ENCODE results near the gene MIOS. TPM values are rescaled to one million over a fixed set of nuclear protein-coding genes. Genes with fewer than 3 reads are reported as not detected.

Gene MIOS
- total and polyA plus RNA-seq, 2 of the 8 experiments (the other 6 are each of a cell fraction or from before 2014, with no cell fraction given): 15.5 to 50.7 TPM

DNA sequence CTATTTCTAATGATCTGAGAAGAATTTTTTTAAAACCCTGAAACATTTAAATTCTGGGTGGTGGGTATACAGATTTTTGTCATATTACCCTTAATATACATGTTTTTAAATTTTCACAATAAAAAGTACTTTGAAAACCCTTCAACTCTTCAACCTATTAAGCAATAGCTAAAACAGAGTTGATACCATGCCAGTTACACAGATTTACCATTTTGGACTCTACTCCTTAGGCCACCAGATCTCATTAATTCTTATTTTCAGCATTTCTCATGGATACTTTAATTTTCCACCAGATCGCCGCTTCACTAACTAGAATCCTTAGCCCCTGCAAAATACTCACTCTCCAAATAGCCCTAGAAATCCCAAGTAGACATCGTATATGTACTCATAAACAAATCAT is 18.3 kb upstream of the MIOS start (continued):
- TF ChIP-seq CHD7 (IDR thresholded peaks at IDR 0.05; ENCODE audit: insufficient replicate concordance, low read length) (no peak), CTBP2 (IDR thresholded peaks at IDR 0.05; ENCODE audit: borderline replicate concordance, insufficient read depth, insufficient read length, low read length) (no peak), BRCA1 (IDR thresholded peaks at IDR 0.05; ENCODE audit: low read depth, low read length) (no peak), YY1 (IDR thresholded peaks at IDR 0.05; ENCODE audit: low read depth, low read length) (no peak), MAFK (IDR thresholded peaks at IDR 0.05; ENCODE audit: low read depth, low read length) (no peak), GABPA (IDR thresholded peaks at IDR 0.05; ENCODE audit: borderline replicate concordance, insufficient read depth, low read length) (no peak), BCL11A (IDR thresholded peaks at IDR 0.05; ENCODE audit: low read depth in 2 of 2, low read length in 2 of 2) (no peak), TEAD4 (IDR thresholded peaks at IDR 0.05; ENCODE audit: low read depth, low read length) (no peak), CBX8 (IDR thresholded peaks at IDR 0.05; ENCODE audit: borderline replicate concordance, low read depth, low read length) (no peak), BACH1 (IDR thresholded peaks at IDR 0.05; ENCODE audit: low read length) (no peak), KDM1A (IDR thresholded peaks at IDR 0.05; ENCODE audit: borderline replicate concordance, low read length) (no peak), CHD1 (IDR thresholded peaks at IDR 0.05; ENCODE audit: low read depth, low read length) (no peak), CEBPB (IDR thresholded peaks at IDR 0.05; ENCODE audit: low read depth, low read length) (no peak)

All from H1 (cell line).